Measurements from ENCODE around the gene CLGN.
"Not testable (repeated sequence)": the region's sequence is repeated elsewhere in the genome, so short reads cannot be mapped to it uniquely, and the experiment has no call there.

The CLGN gene

GRCh38 chr4:140463182-140463581 lies 35.7 kb upstream of the CLGN start:
- DNase-seq (ENCODE audit: low spot score): no peak
- no peak for TF ChIP-seq CTCF (IDR thresholded peaks at IDR 0.05; ENCODE audit: borderline replicate concordance, control extremely low read depth, extremely low read depth, insufficient read depth, missing control alignments)
- in situ Hi-C loops (cut with MboI; ENCODE audit: low sequenced_read_pairs, unreplicated experiment): no loop called here

GRCh38 chr4:140450352-140450751 lies 22.9 kb upstream of the CLGN start:
- DNase-seq (ENCODE audit: low spot score): no peak
- no peak for TF ChIP-seq CTCF (IDR thresholded peaks at IDR 0.05; ENCODE audit: borderline replicate concordance, control extremely low read depth, extremely low read depth, insufficient read depth, missing control alignments)
- in situ Hi-C loops (cut with MboI; ENCODE audit: low sequenced_read_pairs, unreplicated experiment): no loop called here

- in situ Hi-C loops (cut with MboI; ENCODE audit: low sequenced_read_pairs, unreplicated experiment): no loop called here
- DNase-seq (ENCODE audit: low spot score): no peak
- no peak for TF ChIP-seq CTCF (IDR thresholded peaks at IDR 0.05; ENCODE audit: borderline replicate concordance, control extremely low read depth, extremely low read depth, insufficient read depth, missing control alignments)
These were observed 21.4 kb upstream of the CLGN start for GRCh38 chr4:140448830-140449229.

- no peak for TF ChIP-seq CTCF (IDR thresholded peaks at IDR 0.05; ENCODE audit: borderline replicate concordance, control extremely low read depth, extremely low read depth, insufficient read depth, missing control alignments)
- in situ Hi-C loops (cut with MboI; ENCODE audit: low sequenced_read_pairs, unreplicated experiment): no loop called here
- DNase-seq (ENCODE audit: low spot score): no peak
These were observed 20.7 kb upstream of the CLGN start for GRCh38 chr4:140448162-140448561.

- in situ Hi-C loops (cut with MboI; ENCODE audit: low sequenced_read_pairs, unreplicated experiment); DNase-seq (ENCODE audit: low spot score): not testable (repeated sequence)
These were observed 16.9 kb upstream of the CLGN start for GRCh38 chr4:140444347-140444746.

GRCh38 chr4:140439644-140440142 lies 12.2 kb upstream of the CLGN start:
- no peak for DNase-seq (ENCODE audit: low spot score)
- TF ChIP-seq CTCF (IDR thresholded peaks at IDR 0.05; ENCODE audit: borderline replicate concordance, control extremely low read depth, extremely low read depth, insufficient read depth, missing control alignments): no peak
- in situ Hi-C loops (cut with MboI; ENCODE audit: low sequenced_read_pairs, unreplicated experiment): no loop called here

GRCh38 chr4:140427919-140428471 lies 547 bp upstream of the CLGN start:
- no peak for DNase-seq (ENCODE audit: low spot score)
- no peak for TF ChIP-seq CTCF (IDR thresholded peaks at IDR 0.05; ENCODE audit: borderline replicate concordance, control extremely low read depth, extremely low read depth, insufficient read depth, missing control alignments)
- in situ Hi-C loops (cut with MboI; ENCODE audit: low sequenced_read_pairs, unreplicated experiment): no loop called here
